HG02885 (cell line): ENCODE measurements around the gene PTGES2.
"Not testable (repeated sequence)": the region's sequence is repeated elsewhere in the genome, so short reads cannot be mapped to it uniquely, and the experiment has no call there.

Experiments
- ATAC-seq: cut with Tn5 transposase; IDR thresholded peaks from one replicate; pipeline ENCODE4 v1.9.1; 2021; ENCODE audit warnings: mild to moderate bottlenecking; ENCODE audit not compliant: unreplicated experiment, poor library complexity

PTGES2 gene

DNA sequence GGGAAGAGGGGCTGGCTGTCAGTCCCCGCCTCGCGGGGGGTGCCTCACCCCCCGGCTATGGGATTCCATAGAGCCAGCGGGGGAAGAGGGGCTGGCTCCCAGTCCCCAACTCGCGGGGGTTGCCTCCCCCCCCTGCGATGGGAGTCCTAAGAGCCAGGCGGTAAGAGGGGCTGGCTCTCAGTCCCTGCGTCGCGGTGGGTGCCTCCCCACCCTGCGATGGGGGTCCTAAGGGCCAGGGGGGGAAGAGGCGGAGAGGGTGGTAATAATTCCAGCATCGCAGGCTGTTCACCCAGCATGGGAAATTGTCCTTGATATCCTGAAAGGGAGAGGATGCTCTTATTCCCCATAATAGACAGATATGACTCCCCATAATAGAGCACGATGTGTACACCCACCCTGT lies 12.1 kb upstream of the PTGES2 start:
- ATAC-seq: no peak

DNA sequence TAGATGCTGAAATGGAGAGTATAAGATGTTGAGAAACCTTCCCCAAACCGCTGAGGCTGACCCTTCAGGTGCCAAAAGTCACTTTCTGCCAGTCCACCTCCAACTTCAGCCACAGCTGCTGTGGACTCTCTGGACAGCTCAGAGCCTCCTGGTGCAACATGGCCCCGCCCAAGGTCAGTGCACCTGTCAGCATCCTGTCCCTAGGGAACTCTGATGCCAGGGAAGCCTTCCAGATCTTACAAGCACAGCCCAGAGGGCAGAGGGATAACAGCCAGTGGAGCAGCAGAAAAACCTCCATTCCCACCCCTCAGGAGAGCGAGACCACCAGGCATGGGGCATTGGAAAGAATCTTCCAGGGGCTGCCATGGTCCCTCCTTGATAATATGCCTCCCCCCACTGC lies 10.5 kb upstream of the PTGES2 start:
- no peak for ATAC-seq

DNA sequence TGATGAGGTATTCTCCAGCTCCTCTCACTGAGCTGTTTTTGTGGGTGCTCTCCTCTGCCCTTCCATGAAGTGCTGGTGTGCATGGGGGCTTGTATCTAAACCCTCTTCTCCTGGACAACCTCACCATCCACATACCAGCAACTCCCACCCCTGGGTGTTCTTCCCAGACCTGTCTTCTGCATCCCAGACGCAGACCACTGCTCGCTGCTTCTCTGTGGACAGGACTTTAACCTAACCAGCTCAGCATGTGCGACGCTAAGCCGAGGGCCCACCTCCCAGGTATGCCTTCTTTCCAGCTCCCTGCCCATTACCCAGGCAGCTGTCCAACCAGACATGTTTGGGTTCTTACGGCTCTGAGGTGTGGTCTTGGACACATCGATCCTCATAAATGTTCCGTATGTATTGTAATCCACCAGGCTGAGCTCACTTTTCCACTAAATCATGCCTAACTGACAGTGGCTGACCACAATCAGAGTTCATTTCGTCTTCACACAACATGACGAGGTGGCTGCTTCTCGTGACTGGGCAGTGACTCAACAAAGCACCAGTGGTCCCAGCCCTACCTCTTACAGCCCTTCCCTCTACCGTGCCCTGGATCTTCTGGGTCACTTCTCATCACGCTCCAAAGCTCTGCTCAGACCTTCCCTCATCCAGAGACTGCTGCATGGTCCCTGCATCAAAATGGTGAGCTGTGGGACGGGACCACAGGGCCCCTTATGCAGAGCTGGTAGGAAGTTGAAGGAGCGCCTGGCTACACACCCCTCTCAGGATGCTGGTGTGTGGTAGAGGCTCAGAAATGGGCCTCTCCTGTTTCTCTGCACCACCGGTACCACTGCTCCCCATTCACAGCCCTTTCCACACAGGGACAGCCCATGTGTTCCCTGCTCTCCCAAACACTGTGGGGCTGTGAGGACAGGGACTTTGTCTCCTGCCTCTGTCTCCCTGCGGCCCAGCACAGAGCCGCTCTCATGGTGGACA lies 9.6 kb upstream of the PTGES2 start:
- ATAC-seq: no peak

DNA sequence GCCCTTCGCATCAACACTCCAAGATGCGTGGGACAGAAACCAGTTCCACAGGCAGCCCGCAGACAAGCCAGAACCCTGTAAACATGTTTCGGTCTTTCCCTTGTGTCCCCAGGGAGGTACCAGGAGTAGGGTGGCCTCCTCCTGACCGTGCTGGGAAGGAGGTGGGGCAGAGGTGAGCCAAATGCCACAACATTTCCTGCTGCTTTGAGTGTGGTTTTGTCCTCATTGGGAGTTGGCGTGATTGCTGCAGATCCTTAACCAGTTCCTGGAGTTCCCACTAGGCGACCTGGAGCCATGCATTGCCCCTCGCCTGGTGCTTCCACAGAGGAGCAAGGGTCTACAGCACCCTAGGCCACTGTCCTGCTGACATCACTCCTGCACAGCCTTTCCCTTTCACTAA lies 8.0 kb upstream of the PTGES2 start:
- not testable (repeated sequence) for ATAC-seq

DNA sequence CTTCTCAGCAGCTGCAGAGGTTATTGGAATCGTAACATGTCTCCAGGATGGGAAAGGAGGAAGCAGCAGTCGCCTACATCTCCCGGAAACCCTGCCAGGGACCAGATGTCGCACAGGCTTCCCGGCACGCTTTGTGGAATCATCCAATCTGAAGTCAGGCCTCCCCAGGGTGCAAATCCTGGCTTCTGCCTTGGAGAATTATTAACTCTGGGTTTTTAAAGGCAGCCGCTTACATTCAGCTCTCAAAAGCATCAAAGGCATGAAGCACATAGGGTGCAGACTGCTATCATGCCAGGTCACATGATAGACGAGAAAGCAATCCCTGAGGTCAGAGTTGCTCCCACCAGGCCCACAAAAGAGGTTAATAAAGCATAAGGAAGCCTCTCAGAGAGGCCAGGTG lies 4.6 kb upstream of the PTGES2 start:
- ATAC-seq: not testable (repeated sequence)

DNA sequence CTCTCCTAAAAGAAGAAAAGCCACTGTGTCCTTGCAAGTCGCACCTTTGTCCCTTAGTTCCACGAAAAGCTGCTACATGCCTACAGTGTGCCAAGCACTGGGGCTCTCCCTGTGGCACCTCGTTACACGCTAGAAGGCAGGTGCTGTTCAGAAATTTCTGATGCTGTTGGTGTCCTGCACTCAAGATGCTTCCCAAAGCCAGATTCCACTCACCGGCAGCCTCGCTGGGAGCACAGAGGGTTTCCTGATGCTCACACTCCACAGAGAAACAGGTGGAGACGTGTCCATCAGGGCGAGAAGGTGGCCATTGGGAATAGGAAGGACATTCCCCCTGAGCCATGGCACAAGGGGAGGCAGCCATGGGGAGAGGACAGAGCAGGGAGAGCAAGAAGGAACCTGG lies 3.8 kb upstream of the PTGES2 start:
- not testable (repeated sequence) for ATAC-seq

DNA sequence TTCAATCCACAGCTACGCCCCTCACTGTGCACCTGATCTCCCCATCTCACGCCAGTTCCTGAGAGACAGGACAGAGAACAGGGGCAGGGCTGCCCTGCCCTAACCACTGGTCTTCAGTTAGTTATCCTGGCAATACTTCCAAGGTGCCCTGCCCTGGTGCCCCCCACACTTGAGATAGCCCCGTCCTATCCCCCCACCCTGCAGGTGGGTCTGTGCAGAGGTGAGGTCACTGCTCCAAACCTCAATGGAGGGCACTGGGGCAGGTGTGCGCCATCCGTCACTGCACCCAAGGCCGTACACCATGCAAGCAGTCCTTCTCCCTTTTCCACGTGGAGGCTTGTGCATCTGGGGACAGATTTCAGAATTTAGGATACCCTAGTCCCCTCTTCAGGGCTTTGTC lies 3.1 kb upstream of the PTGES2 start:
- ATAC-seq: not testable (repeated sequence)

DNA sequence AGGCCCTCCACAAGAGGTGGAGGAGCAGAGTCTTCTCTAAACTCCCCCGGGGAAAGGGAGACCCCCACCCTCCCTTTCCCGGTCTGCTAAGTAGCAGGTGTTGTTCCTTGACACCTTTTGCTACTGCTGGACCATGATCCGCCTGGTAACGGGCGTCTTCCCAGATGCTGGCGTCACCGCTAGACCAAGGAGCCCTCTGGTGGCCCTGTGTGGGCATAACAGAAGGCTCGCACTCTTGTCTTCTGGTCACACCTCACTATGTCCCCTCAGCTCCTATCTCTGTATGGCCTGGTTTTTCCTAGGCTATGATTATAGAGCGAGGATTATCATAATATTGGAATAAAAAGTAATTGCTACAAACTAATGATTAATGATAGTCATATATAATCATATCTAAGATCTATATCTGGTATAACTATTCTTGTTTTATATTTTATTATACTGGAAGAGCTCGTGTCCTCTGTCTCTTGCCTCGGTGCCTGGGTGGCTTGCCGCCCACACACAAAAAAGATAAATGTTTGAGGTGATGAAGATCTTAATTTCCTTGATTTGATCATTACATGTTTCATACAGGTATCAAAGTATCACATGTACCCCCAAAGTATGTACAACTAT lies 2.6 kb upstream of the PTGES2 start:
- not testable (repeated sequence) for ATAC-seq

DNA sequence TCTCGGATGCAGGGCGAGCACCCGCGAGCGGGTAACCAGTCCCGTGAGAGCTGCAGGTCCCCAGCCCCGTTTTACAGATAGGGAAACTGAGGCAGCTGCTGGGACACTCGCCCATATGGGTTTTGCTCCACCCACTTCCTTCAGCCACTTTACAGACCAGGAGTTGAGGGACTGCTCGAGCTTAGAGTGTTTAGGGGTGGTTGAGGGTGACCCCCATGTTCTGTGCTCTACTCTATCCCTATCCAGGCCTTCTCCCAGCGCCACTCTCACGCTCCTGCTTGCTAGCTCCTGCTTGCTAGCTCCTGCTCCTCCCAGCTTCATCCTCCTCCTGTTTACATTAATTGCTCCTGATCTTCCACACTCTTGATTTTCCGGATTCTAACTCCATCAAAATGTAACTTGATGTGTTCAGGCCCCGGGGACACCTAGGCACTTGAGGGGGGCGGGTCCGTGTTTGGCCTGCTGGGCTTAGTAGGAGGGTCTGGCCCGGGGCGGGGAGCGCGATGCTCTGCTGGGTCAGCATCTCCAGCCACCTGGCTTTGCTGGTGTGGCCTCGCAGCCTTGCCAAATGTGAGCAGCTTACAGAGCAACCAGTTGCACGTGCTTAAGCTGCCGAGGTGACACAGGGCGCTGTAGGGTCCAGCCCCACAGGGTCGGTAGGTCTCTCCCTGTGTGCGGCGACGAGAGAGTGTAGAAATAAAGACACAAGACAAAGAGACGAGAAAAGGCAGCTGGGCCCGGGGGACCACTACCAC lies 1.5 kb upstream of the PTGES2 start:
- ATAC-seq: no peak

DNA sequence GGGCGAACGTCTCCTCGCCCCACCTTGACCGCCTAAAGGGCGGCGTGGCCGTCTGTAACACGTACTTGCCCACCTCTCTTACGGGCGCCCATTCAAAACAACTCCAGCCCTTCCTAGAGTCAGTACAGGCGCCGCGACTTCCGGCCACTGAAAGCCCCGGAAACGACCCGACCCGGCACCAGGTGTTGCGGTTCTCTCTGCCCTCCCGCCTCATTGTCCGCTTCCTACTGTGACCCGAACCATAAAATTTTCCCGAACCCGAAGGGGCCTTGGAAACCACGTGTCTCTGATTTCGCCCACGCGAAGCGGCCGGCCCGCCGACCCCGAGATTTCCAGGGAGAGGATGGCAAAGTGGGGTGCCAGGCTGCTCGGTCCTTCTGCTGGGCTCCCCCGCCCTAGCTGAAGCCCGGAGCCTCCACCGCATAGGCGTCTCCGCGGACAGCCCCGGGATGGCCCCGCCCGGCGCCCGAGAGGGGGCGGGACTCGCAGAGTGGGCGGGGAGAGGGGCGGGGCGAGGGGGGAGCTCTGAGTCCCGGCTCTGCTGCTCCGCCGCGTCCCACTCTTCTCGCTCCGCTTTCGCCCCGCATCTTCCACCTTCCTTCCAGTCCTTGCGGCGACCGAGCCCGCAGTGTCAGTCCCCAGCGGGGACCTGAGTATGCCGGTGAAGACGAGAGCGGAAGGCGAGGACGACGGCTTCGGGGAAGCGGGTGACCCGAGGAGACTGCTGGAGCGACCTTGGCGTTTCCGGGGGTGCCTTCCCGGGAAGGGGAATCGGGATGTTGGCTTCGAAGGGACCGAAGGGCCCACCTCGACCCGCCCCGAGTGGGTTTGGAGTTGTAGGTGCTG lies 684 bp upstream of the PTGES2 start:
- peak; percentile 63 for ATAC-seq

DNA sequence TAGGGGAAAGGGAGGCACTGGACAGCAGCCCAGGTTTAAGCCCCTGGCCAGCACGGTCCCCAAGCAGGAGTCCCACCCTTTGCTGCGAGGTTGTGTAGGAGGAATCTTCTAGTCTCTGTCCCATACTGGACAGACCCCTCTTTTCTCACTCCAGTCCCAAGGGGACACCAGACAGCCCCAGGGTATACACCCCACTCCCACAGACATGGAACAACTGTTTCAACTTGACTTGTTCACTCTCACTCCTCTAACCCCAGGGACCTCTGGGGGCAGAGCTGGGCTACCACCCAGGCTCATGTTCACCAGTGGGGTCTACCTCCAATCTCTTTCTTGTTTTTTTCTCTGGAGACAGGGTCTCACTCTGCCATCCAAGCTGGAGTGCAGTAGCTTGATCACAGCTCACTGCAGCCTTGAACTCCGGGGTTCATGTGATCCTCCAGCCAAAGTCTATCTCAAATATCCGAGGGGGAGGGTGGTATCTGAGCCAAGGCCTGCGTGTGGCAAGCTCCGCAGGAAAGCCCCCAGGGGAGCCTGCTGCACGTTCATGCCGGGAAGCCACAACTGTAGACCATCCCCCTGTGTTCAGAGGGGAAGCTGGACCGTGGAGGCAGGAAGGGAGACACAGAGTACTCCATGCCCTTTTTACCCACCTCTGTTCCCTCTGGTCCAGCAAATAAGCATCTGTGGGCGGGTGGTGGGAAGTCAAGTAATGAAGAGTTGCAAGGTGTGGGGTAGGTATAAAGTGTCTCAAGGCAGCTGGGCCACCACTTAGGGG lies 1.8 kb downstream of the PTGES2 start:
- no peak for ATAC-seq

DNA sequence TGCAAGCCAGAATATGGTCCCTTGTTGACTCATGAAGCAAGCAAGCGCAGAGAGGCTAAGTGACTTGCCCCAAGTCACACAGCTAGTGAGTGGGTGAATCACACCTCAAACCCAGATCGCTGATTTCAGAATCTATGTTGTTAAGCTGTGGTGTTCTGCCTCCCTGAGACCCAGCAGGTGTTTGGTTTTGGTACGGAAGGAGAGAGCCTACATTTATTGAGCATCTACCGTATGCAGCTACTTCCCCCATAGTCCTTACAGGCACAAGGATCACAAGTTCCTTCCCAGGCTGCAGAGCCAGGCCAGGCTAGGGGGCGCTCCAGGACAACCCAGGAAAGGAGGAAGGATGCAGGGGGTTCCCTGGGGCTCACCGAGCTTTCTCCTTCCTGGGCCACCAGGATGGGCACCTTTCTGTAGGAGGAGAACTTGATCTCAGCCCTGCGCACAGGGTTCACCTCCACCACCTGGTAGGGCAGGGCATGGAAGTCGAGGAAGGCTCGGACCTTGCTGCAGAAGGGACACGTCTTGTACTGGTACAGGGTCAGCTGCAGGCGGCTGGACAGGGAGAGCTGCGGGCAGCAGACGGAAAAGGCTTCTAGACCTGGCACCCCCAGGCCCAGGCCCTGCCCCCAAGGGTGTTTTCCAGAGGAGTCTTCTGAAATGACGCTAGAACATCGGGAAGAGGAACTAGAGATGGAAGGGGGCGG lies 2.5 kb downstream of the PTGES2 start:
- ATAC-seq: no peak

DNA sequence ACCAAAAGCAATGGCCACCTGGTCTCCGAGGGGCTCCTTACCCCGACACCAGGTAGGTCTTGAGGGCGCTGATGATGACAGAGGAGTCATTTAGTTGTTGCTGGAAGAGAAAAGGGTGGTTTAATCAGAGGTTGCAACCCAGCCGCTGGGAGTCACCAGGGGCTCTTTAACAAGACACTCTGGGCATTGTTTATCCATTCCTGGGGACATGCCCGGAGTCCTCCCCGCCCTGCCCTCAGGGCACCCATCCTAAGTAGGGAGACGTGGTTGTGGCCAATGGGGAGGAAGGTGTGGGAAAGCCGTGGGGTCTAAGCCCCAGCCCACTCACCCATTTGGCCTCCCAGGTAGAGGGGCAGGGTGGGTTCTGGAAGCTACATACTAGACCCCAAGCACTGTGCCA lies 3.1 kb downstream of the PTGES2 start:
- no peak for ATAC-seq

DNA sequence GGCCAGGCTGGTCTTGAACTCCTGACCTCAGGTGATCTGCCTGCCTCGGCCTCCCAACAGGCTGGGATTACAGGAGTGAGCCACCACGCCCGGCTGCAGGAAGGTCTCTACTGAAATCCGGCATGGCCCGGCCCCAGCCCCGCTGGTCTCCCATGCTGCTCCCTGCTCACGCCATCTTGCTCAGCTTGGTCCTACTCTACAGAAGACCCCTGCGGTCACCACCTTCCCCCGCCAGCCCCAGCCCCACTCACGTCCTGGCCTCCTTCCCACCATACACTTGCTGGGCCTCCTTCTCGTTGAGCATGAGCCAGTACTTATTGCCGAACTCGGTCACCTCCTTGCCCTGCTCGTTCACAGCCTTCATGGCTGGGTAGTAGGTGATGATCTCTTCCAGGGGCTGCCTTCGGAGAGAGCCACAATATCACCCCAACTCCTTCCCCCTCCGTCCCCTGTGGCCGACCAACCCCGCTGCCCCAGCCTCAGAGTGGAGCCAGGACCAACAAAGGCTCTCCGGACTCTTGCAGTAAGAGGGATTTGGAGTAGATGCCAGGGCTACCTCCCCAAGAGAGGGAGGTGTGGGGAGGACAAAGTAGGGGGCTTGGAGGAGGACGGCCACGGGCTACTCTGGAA lies 4.0 kb downstream of the PTGES2 start:
- ATAC-seq: no peak

DNA sequence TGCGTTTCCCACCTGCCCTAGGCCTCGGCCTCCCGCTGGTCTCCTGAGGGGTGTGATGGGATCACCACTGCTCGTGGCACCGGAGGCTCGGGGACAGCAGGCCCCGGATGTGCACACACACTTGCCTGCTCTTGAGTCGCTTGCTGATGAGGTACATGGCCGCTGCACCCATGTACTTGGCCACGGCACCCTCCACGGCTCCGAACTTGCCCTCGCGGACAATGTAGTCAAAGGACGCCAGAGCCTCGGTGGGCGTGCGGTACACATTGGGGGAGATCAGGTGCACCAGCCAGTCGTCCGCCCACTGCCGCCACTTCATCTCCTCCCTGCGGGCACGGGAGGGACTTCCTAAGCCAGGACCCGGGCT lies 4.7 kb downstream of the PTGES2 start:
- no peak for ATAC-seq

DNA sequence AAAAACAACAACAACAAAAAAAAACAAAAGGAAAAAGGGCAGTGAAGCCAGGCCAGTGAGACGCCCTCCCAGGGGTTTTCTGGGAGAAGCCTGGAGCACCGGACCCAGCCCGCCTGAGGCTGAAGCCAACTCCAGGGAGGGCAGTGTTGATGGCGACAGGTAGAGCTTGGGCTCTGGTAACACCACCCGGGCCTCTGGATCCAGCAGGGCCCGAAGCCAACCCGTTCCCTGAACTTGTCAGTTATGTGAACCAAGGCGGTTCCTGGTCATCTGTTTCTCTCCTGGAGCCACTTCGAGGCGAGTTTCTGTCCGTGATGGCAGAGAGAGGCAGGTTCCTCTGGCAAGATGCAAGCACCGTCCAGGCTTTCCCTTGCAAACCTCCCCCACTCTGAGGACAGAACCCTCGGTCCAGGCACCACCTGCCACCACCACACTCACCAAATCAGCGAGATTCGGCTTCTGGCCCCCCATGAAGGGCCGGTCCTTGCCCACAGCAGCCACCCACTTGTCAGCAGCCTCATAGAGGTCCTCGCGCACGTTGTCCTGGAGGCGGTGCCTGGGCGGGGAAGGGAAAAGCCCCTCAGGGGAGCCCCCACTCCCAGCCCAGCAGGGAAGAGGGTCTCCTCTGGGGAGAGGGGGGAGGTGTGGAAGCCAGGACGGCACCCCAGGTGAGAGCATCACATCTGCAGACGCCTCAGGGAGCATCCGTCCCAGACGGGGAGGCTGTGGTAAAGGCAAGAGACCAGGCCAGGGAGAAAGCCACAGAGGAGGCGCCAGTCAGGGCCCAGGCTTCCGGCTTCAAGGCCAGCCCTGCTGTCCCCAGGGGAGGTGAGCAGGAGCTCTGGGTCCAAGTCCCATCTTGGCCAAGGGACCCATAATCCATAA lies 5.4 kb downstream of the PTGES2 start:
- no peak for ATAC-seq

DNA sequence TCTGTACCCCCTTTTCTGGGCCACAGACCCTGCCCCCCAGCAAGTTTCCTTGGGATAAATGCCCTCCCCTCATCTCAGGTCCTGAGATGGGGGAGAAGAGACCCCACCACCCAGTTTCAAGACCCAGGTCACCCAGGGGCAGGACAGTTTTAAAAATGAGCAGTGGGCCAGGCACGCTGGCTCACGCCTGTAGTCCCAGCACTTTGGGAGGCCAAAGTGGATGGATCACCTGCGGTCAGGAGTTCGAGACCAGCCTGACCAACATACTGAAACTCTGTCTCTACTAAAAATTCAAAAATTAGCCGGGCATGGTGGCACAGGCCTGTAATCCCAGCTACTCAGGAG lies 6.1 kb downstream of the PTGES2 start:
- ATAC-seq: no peak
